Tongue (tissue), 2 donors: ENCODE data around the gene B3GALNT2. TPM values are rescaled to one million over a fixed set of nuclear protein-coding genes. Genes with fewer than 3 reads are reported as not detected.

ENCODE experiments used
- DNase-seq: peaks from one replicate; pipeline ENCODE4 v3.0.0-alpha.2; 2015
- total RNA-seq: library from RNA; depleted of rRNA; stranded (reverse); fragments of >200 nt; gene quantifications from one replicate; pipeline ENCODE4 v1.2.3, GENCODE V29; 2014

Gene B3GALNT2
- total RNA-seq, 1 donor from 2014 or later = 96.2 TPM

- DNase-seq = no peak
These were observed 53.3 kb downstream of the B3GALNT2 start for GRCh38 chr1:235450886-235451483.

GRCh38 chr1:235450433-235450832, 53.8 kb downstream of the B3GALNT2 start:
- no peak for DNase-seq

- DNase-seq = no peak
These were observed 55.6 kb downstream of the B3GALNT2 start for GRCh38 chr1:235448616-235449015.

- no peak for DNase-seq
These were observed 61.3 kb downstream of the B3GALNT2 start for GRCh38 chr1:235442788-235443429.

GRCh38 chr1:235441159-235441685, 63.0 kb downstream of the B3GALNT2 start:
- no peak for DNase-seq

- DNase-seq = no peak
These were observed 70.3 kb downstream of the B3GALNT2 start for GRCh38 chr1:235434001-235434400.

GRCh38 chr1:235430991-235431390, 73.3 kb downstream of the B3GALNT2 start:
- DNase-seq = no peak

GRCh38 chr1:235429143-235429542, 75.1 kb downstream of the B3GALNT2 start:
- DNase-seq = no peak

- no peak for DNase-seq
These were observed 76.8 kb downstream of the B3GALNT2 start for GRCh38 chr1:235427447-235427846.

GRCh38 chr1:235426680-235427079, 77.6 kb downstream of the B3GALNT2 start:
- DNase-seq = no peak

- no peak for DNase-seq
These were observed 78.1 kb downstream of the B3GALNT2 start for GRCh38 chr1:235426143-235426542.

GRCh38 chr1:235425357-235425756, 78.9 kb downstream of the B3GALNT2 start:
- DNase-seq = no peak

GRCh38 chr1:235424092-235424491, 80.2 kb downstream of the B3GALNT2 start:
- DNase-seq = no peak

- no peak for DNase-seq
These were observed 81.0 kb downstream of the B3GALNT2 start for GRCh38 chr1:235423214-235423652.

GRCh38 chr1:235421751-235422150, 82.5 kb downstream of the B3GALNT2 start:
- peak; percentile 18 for DNase-seq

- DNase-seq = peak; percentile 85
These were observed 87.1 kb downstream of the B3GALNT2 start for GRCh38 chr1:235417086-235417697.

- peak; percentile 12 for DNase-seq
These were observed 87.6 kb downstream of the B3GALNT2 start for GRCh38 chr1:235416662-235417049.

GRCh38 chr1:235415008-235415904, 89.0 kb downstream of the B3GALNT2 start:
- peak; percentile 66 for DNase-seq

- DNase-seq = no peak
These were observed 92.5 kb downstream of the B3GALNT2 start for GRCh38 chr1:235411489-235412486.

- no peak for DNase-seq
These were observed 93.8 kb downstream of the B3GALNT2 start for GRCh38 chr1:235410467-235410866.
